ENCODE data around the gene ADORA2B. TPM values are rescaled to one million over a fixed set of nuclear protein-coding genes. Genes with fewer than 3 reads are reported as not detected.
A peak's percentile ranks its signal among the peaks of the same experiment; 100 is the strongest.
"Not testable (repeated sequence)": the region's sequence is repeated elsewhere in the genome, so short reads cannot be mapped to it uniquely, and the experiment has no call there.

Gene ADORA2B
- total RNA-seq, 1 donor from 2014 or later: 5.0 TPM

DNA sequence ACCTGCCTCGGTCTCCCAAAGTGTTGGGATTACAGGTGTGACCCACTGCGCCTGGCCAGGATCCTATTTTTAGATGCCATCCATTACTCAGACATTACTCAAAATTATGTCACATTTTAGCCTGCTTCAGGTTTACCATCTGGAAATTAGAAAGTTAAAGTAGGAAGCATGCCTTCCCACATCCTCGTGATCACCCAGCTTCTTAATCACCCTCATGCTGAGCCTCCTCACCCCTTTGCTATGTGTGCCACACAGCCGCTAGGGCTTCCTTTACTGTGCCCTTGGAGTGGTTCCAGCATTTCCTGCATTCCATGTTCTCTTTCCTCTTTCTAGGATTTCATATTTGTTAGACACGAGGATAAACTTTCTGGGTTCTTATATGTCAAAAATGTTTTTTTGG, 9.3 kb downstream of the ADORA2B start:
- peak; percentile 90 for DNase-seq (ENCODE audit: low read depth)

DNA sequence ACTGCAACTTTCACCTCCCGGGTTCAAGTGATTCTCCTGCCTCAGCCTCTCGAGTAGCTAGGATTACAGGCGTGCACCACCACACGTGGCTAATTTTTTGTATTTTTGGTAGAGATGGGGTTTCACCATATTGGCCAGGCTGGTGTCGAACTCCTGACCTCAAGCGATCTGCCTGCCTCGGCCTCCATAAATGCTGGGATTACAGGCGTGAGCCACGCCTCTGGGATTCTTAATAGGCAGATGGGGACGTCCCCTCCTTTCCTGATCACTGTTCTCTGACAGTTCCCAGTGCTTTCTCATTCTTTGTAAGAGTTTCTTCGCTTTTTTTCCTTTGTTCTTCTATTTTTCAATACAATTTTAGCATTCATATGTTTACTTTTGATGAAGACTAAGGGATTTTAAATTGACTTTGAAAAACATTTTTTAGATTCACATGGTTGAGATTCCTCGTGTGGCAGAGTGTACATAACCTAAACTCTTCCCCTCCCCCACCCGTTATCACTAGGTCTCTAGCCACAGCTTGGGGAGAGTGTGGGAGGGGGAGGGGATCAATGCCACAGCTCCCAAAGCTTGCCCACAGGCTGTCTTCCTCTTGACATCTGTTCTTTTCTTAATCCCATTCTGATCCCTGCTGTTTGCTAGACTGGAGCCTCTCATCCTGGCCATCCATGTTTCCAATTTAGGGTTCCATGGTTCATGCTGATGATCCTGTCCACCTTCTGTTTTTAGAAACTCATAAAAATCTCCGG, 11.0 kb downstream of the ADORA2B start:
- DNase-seq (ENCODE audit: low read depth): no peak

DNA sequence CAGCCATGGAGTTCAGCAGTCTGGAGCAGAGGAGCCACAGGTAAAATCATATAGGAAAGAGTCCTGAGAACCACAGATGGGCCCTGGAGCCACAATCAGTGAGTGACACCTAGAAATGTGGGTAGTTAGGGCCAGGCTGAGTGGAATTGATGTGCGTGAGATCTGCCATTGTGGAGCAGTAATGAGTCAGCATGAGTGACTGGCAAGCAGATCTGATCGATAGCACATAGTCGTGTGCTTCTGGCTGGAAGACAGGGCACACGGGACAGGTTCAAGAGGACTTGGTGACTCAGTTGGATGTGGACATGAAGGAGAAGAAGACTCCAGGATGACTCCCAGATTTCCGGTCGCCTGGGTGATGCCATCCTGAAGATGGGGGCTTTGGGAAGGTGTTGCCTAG, 12.3 kb downstream of the ADORA2B start:
- no peak for DNase-seq (ENCODE audit: low read depth)

DNA sequence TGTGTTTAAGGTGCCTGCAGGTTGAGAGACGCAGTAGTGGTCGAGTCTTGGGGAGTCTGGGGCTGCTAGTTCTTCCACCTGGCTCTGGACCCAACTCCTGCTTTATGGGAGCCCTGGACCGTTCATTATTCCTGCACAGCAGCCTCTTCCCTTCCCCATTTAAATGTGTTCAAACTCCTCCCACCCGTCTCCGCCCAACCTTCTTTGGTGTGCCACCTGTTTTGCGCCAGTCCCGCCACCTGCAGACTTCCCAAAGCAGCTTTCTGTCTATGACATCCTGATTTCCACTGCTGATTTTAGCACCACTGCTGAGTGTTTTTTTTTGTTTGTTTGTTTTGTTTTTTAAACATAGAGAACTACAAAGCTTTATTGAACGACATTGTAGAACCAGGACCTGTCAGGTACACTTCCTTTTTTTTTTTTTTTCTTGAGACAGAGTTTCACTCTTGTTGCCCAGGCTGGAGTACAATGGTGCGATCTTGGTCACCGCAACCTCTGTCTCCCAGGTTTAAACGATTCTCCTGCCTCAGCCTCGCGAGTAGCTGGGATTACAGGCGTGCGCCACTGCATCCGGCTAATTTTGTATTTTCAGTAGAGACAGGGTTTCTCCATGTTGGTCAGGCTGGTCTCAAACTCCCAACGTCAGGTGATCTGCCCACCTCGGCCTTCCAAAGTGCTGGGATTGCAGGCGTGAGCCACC, 12.8 kb downstream of the ADORA2B start:
- no peak for DNase-seq (ENCODE audit: low read depth)

DNA sequence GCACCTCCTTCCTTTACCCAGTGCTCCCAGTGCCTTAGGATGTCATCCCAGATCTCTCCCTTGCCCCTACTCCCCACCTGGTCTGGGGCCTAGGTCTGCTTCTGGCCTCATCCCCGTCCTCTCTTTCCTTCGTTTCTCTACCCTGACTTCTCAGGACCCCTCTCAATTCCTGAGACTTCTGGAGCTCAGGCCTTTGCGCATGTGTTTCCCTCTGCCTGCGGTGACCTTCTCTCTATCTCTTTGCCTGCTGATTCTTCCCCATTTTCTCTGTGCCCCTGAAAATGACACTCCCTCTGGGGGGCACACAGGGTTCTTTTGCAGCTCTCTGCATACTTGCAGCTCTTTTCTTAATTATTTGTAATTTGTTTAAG, 13.5 kb downstream of the ADORA2B start:
- DNase-seq (ENCODE audit: low read depth): no peak

DNA sequence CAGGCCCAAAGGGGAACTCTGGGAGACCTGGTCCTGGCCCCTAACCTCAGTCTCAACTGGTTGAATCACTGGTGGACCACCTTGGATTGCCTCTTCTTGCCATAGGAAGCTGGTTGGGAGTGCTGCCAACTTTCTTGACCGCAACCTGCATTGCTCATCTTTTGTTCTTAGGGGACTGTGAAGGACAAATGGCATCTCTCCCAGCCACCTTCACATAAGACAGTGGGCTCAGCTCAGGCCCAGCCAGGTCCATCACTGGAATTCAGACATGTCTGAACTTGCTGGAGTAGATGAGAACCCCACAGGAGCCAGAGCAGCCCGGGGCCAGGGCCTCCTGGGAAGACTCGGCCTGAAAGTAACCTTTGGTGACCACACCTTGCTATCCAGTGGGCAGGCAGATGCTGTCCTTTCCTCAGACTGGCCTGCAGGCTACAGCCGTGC, 18.8 kb downstream of the ADORA2B start:
- DNase-seq (ENCODE audit: low read depth): peak; percentile 76

DNA sequence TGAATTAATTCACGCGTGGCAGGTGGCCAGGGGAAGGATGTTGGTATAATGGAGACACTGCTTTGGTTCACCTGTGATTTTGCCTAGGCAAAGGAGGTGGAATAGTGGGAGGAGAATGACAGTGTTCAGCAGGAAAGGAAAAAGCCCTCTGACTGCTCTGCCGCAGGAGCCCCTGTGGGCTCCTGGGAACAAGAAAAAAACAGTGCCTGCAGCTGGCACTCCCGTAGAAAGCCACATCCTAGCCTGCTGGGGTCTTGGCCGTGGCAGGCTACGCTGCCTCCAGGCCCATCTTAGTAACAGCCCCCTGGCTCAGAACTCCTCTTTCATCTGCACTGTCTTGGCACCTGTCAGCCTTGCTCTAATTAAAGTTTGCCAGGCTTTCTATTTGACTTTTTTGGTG, 20.6 kb downstream of the ADORA2B start:
- DNase-seq (ENCODE audit: low read depth): no peak

DNA sequence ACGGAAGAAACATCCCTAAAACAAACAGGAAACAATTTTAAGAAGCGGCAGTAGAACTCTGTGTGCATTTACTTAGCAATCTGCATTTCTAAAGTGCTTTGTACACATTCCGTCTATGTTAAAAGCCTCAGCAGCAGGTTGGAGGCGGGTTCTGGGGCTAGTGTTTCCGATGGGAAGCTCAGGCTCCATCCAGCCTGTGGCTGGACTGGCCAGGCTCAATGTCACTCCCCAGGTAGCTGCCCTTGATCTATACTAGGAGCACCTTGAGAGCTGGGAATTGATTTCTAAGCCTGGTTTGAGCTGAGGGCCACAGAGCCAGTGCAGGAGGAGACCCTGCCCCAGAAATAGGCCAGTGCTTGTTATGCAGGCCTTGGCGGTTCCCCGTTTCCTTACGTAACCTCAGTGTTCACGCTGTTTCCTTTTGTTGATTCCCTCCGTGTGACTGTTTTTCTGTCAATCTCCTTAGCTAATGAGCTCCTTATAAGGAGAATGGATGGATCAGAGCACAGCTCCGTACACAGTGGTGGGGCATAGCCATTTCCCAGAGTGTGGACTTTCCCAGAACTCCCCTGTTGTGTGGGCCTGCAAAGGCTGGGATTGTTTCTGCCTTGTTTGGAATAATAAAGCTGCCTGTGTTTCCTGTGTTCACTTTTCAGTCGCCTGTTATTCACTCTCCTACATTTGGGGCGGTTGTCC, 21.4 kb downstream of the ADORA2B start:
- DNase-seq (ENCODE audit: low read depth): peak; percentile 61

DNA sequence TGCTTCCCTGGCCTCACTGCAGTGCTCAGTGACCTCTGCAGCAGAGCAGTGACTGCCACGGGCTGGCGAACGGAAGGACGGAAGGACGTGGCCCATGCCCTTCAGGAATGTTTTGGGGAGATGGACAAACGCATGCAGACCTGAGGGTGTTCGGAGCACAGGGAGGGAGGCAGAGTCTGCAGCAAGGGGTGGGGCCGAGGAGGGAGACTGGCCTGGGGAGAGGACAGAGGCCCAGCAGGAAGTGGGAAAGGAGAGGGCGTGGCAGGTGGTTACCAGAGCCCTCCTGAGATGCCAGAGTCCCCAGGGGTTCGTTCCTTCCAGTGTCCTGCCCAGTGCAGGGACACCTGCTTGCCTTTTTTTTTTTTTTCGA, 21.9 kb downstream of the ADORA2B start:
- DNase-seq (ENCODE audit: low read depth): no peak

DNA sequence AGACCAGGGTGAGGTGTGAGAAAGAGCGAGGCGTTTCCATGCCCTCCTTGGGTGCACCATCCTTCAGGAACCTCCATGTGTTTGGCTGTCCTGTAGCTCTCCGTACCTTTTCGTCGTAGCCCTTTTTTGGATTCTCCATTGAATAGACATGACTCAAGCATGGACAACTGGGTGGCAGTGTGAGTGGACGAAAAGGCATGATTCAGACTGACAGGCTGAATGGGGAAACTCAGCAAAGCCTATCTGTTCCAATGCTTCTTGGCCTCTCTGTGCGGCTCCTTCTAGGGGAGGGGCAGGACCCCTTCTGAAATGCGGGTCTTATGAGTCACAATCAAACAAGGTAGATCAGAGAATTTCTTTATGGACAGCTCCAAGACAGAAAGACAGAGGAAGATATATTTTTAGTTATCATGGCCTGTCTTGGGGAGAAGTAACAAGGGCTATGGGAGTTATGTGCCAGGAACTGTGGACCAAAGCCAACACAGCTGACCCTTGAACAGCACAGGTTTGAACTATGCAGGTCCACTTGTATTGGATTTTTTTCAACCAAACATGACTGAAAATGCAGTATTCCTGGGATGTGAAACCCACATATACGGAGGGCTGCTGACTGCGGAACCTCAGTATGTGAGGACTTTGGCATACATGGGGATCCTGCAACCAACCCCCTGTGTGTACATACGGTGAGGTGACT, 22.9 kb downstream of the ADORA2B start:
- DNase-seq (ENCODE audit: low read depth): no peak

DNA sequence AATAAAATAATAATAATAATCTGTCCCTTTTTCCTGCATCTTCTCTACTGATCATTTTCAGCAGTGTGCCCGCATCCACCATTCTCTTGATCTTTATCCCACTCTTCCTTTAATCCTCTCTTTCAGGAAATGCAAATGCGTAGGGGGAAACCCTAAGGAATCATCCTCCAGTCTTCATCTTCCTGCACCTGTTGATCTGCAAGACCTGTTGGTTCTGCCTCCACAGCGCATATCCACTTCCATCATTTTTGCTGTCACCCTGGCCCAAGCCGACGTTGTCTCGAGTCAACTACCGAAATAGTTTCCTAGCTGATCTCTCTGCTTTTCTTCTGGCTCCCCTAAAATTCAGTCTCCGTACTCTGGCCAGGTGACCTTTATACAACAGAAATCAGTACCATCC, 24.5 kb downstream of the ADORA2B start:
- no peak for DNase-seq (ENCODE audit: low read depth)

DNA sequence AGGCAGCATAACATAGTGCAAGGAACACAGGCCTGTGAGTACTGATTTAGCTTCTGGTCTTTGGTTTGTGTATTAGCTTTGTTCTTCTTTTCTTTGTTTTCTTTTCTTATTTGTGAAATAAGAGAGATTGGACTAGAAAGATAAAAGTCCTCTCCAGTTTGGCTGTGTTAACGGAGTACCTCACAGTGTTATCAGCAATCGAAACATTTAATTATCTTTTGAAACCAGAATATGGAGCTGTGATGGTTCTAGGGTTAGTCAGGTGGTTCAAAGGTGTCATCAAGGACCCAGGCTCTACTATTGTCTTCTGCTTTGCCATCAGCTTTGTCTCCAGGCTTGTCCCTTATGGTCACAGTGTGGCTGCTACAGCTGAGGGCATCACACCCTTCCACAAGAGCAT, 25.6 kb downstream of the ADORA2B start:
- no peak for DNase-seq (ENCODE audit: low read depth)

DNA sequence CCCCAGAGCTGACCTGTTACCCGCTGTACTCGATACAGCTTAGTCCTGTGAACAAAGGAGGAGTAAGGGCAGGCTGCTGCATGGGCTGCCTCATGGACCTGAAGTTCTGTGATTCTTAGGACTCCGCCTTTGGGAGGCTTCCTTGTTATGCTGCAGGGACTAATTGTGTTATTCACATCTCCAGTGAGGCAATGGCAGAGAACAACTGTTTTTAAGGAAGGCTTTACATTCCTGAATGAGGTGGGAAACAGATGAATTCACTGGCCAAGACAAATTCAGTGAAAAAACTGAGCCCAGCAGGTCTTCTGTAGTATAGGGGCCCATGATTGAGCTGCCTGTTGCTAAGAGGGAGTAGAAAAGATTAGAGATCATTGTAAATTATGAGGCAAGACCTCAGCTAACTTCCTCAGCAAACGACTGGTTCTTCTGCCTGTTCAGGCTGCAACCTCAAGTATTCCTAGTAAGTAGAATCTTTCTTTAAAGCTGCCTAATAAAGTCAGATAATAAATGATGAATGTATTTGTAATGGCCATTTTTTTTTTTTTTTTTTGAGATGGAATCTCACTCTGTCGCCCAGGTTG, 26.3 kb downstream of the ADORA2B start:
- no peak for DNase-seq (ENCODE audit: low read depth)

DNA sequence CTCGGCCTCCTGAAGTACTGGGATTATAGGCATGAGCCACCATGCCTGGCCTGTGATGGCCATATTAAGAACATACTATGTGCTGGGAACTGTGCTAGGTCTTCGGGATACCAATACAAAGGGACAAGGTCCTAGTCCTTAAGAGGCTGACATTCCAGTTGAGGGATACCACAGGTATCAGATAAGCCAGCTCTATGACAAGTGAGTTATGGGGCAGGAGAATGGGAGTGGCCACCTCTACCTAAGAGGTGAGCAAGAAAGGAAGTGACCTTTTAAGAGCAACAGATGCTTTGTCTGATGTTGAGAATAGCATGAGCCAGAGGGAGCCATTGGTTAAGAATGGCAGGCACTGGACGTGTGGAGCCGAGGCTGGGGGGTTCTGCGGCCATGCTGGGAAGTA, 27.0 kb downstream of the ADORA2B start:
- no peak for DNase-seq (ENCODE audit: low read depth)

DNA sequence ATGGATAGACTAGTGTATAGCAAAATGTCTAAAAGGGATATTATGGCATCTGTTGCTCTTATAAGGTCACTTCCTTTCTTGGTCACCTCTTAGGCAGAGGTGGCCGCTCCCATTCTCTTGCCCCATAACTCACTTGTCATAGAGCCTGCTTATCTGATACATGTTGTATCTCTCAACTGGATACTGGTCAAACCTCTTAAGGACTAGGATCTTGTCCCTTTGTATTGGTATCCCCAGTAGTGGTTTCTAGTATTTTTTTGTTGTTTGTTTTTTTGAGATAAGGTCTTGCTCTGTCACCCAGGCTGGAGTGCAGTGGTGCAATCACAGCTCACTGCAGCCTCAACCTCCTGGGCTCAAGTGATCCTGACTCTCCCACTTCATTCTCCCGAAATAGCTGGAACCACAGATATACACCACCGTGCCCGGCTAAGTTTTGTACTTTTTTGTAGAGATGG, 27.6 kb downstream of the ADORA2B start:
- no peak for DNase-seq (ENCODE audit: low read depth)

DNA sequence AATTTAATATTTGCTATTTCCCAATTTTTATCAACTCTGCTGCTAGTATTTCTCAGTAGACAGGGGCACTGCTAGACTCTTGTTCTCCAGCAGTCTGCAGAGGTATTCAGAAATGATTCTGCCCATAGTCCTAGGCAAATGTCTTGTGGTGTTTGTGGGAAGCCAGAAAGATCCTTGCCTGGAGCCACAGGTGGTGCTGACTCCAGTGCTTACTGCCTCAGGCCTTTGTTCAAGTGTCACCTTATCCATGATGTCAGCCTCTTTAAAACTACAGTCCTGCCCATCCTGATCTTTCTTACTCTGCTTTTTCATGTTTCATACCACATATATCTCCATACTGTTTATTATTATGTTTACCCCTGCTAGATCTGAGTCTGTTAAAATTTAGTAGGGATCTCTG, 28.1 kb downstream of the ADORA2B start:
- no peak for DNase-seq (ENCODE audit: low read depth)

DNA sequence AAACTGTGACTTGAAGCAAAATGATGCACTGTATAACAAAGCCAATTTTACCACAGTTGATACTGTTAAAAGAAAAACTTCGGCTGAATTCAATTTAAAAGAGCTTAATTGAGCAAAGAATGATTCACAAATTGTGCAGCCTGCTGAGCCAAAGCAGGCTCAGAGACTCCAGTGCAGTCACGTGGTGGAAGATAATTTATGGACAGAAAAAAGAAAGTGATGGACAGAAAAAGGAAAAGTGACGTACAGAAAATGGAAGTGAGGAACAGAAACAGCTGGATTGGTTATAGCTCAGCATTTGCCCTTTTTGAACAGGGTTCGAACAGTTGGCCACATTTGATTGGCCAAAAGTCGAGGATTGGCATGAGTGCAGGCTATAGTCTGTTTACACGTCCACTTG, 28.9 kb downstream of the ADORA2B start:
- DNase-seq (ENCODE audit: low read depth): no peak

DNA sequence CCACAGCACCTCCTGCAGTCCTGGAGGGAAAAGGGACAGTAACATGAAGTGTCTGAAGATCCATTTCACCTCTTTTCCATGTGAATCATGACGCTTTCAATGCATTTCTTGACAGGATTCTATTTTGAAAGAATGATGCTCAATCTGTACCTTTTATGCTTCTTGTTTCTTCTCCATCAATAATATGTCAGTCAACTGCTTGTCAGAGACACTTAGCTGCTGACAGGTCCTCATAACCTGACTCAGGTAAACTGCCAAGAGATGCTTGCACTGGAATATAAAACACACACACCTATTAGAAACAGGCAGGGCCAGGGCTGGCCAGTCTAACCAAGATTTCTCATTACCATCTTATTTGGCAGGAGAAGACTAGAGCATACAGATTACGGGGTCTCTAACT, 33.0 kb downstream of the ADORA2B start:
- no peak for DNase-seq (ENCODE audit: low read depth)

DNA sequence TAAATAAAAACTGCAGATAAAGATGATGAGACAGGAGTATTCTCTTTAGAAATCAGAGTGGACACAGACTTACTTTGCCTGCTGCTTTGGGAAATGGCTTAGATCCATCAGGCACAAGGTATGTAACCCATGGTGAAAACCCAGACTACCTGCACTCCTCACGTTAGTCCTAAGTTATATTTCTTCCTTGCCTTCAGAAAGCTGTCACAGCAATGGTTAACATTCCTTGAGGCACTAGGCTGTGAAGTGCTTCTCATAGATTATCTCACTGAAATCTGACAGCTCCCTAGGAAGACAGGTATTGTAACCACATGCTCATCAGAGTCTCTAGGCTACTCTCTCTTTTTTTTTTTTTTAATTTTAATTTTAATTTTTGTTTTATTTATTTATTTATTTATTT, 33.7 kb downstream of the ADORA2B start:
- no peak for DNase-seq (ENCODE audit: low read depth)

DNA sequence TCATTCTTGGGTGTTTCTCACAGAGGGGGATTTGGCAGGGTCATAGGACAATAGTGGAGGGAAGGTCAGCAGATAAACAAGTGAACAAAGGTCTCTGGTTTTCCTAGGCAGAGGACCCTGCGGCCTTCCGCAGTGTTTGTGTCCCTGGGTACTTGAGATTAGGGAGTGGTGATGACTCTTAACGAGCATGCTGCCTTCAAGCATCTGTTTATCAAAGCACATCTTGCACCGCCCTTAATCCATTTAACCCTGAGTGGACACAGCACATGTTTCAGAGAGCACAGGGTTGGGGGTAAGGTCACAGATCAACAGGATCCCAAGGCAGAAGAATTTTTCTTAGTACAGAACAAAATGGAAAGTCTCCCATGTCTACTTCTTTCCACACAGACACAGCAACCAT, 34.1 kb downstream of the ADORA2B start:
- DNase-seq (ENCODE audit: low read depth): not testable (repeated sequence)

DNA sequence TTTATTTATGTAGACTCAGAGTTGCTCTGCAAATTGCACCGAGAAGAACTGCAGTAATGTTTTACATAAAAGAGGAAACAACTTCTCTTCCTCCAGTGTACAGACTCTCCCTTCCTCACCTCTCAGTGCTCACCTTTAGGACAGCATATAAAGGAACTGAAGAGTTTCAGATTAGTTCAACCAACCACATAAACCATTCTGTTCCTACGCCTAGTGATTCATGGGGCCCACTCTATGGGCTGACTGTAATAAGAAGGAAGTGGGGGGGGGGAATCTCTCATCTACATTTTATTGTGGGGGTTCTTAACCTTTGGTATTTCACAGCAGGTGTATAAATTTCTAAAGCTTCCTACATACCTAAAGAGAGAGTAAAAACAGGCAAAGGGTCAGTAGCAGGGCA, 36.3 kb downstream of the ADORA2B start:
- no peak for DNase-seq (ENCODE audit: low read depth)
